K562 (cell line): ENCODE results near the gene HIVEP3.

Experiments
- HDAC2 ChIP-seq: fragments of 450-650 bp; IDR thresholded peaks from 2 replicates; pipeline ENCODE4 v1.6.1; 2016; ENCODE audit warnings: mild to moderate bottlenecking
- MAFF ChIP-seq: IDR thresholded peaks from 2 replicates; pipeline ENCODE4 v1.6.1; 2012; ENCODE audit warnings: low read length, improper control_type of control experiment
- MEIS2 ChIP-seq: fragments of 450-650 bp; IDR thresholded peaks from 2 replicates; pipeline ENCODE4 v1.6.1; 2014; ENCODE audit warnings: mild to moderate bottlenecking; ENCODE audit not compliant: partially characterized antibody
- NFE2L1 ChIP-seq: fragments of 450-650 bp; IDR thresholded peaks from 2 replicates; pipeline ENCODE4 v1.6.1; 2016; ENCODE audit warnings: missing genetic modification characterization, low read depth, mild to moderate bottlenecking, missing compliant biosample characterization, moderate library complexity, borderline replicate concordance
- RUNX1 ChIP-seq: sonication (generic); IDR thresholded peaks from 2 replicates; pipeline ENCODE4 v1.6.1; 2016; ENCODE audit warnings: antibody characterized with exemption, low read depth
- SIX5 ChIP-seq, 2 experiments: IDR thresholded peaks; 2 replicates each; pipeline ENCODE4 v1.6.1; 2011; ENCODE audit warnings: low read length in 2 of 2, borderline replicate concordance in 1 of 2, low read depth in 1 of 2, mild to moderate bottlenecking in 1 of 2, moderate library complexity in 1 of 2; ENCODE audit not compliant: insufficient read depth in 1 of 2
- TCF7L2 ChIP-seq: fragments of 150-350 bp; IDR thresholded peaks from 2 replicates; pipeline ENCODE4 v1.6.1; 2016; ENCODE audit warnings: low read depth, mild to moderate bottlenecking, low read length, moderate library complexity
- TCFL5 ChIP-seq: fragments of 250-450 bp; sonication (Bioruptor Pico); conservative IDR thresholded peaks from 2 replicates; pipeline ENCODE4 v1.6.1; 2021; ENCODE audit warnings: mild to moderate bottlenecking, moderate library complexity, matching md5 sums
- U2AF1 ChIP-seq: fragments of 200-400 bp; formaldehyde crosslinking; optimal IDR thresholded peaks from 2 replicates; pipeline ENCODE3; 2017; ENCODE audit warnings: mild to moderate bottlenecking, low read depth, low read length, moderate library complexity
- ZNF239 ChIP-seq: fragments of 250-450 bp; sonication (Bioruptor Pico); IDR thresholded peaks from 2 replicates; pipeline ENCODE4 v1.4.0; 2020; ENCODE audit warnings: mild to moderate bottlenecking
- ZNF707 ChIP-seq: fragments of 250-450 bp; sonication (Bioruptor Pico); conservative IDR thresholded peaks from 2 replicates; pipeline ENCODE4 v1.8.0; 2022; ENCODE audit warnings: inconsistent platforms, mild to moderate bottlenecking, moderate library complexity
- TF ChIP-seq, protein P1 (sequence below), 3 experiments: IDR thresholded peaks in 2 of 3; conservative IDR thresholded peaks in 1 of 3; 2 replicates each; pipeline ENCODE4 v1.5.1; 2011 to 2012; ENCODE audit warnings: low read length in 3 of 3, mild to moderate bottlenecking in 3 of 3, control low read depth in 2 of 3, improper control_type of control experiment in 1 of 3, inconsistent platforms in 1 of 3, low read depth in 1 of 3, mixed read lengths in 1 of 3, moderate library complexity in 1 of 3; ENCODE audit not compliant: insufficient read depth in 2 of 3
- TF ChIP-seq, protein P2 (sequence below): sonication (generic); formaldehyde crosslinking; IDR thresholded peaks from 2 replicates; pipeline ENCODE4 v1.8.1; 2023; ENCODE audit warnings: mild to moderate bottlenecking, missing genetic modification reagents

DNA sequence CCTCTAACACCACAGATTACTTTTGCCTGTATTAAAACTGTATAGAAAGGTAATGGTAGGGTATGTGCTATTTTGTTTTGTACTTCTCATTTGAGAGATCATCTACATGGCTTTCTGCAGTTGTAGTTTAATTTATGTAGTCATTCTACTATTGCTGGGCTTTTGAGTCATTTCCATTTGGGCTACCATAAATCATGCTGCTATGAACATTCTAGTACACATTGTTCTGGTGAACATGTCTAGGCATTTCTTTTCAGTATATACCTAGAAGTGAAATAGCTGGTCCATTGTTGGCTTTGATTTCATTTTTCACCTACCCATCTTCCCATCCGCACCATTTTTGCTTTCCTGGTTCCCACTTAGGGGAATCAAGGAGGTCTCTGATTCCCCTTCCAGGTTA lies 453.0 kb downstream of the HIVEP3 start:
- TF ChIP-seq ZNF707 (no peak), TCFL5 (CRISPR knock-in tag) (no peak), RUNX1 (no peak), HDAC2 (no peak), TCF7L2 (no peak), ZNF239 (CRISPR knock-in tag) (no peak), U2AF1 (no peak), MAFF (no peak), SIX5 (IDR thresholded peaks at IDR 0.05; ENCODE audit: borderline replicate concordance in 1 of 2, insufficient read depth in 1 of 2, low read depth in 1 of 2, low read length in 2 of 2) (no peak), MEIS2 (peak; percentile 7), NFE2L1 (tag) (no peak)
- TF ChIP-seq, protein P1, sequence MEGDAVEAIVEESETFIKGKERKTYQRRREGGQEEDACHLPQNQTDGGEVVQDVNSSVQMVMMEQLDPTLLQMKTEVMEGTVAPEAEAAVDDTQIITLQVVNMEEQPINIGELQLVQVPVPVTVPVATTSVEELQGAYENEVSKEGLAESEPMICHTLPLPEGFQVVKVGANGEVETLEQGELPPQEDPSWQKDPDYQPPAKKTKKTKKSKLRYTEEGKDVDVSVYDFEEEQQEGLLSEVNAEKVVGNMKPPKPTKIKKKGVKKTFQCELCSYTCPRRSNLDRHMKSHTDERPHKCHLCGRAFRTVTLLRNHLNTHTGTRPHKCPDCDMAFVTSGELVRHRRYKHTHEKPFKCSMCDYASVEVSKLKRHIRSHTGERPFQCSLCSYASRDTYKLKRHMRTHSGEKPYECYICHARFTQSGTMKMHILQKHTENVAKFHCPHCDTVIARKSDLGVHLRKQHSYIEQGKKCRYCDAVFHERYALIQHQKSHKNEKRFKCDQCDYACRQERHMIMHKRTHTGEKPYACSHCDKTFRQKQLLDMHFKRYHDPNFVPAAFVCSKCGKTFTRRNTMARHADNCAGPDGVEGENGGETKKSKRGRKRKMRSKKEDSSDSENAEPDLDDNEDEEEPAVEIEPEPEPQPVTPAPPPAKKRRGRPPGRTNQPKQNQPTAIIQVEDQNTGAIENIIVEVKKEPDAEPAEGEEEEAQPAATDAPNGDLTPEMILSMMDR (IDR thresholded peaks at IDR 0.05 in 2 of 3, conservative IDR thresholded peaks at IDR 0.05 in 1 of 3; ENCODE audit: insufficient read depth in 2 of 3, low read depth in 1 of 3, low read length in 3 of 3), result no peak
- TF ChIP-seq, protein P2, sequence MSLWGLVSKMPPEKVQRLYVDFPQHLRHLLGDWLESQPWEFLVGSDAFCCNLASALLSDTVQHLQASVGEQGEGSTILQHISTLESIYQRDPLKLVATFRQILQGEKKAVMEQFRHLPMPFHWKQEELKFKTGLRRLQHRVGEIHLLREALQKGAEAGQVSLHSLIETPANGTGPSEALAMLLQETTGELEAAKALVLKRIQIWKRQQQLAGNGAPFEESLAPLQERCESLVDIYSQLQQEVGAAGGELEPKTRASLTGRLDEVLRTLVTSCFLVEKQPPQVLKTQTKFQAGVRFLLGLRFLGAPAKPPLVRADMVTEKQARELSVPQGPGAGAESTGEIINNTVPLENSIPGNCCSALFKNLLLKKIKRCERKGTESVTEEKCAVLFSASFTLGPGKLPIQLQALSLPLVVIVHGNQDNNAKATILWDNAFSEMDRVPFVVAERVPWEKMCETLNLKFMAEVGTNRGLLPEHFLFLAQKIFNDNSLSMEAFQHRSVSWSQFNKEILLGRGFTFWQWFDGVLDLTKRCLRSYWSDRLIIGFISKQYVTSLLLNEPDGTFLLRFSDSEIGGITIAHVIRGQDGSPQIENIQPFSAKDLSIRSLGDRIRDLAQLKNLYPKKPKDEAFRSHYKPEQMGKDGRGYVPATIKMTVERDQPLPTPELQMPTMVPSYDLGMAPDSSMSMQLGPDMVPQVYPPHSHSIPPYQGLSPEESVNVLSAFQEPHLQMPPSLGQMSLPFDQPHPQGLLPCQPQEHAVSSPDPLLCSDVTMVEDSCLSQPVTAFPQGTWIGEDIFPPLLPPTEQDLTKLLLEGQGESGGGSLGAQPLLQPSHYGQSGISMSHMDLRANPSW, result no peak
